Neural progenitor cell (in vitro differentiated cells): ENCODE measurements around the gene TMUB1.

ENCODE experiments used
- CTCF ChIP-seq: fragments of 200-600 bp; sonication (generic); IDR thresholded peaks from 2 replicates; pipeline ENCODE4 v1.5.1; 2017; ENCODE audit warnings: antibody characterized with exemption, mild to moderate bottlenecking
- EZH2 ChIP-seq: fragments of 200-600 bp; sonication (generic); IDR thresholded peaks from 2 replicates; pipeline ENCODE4 v1.6.1; 2017; ENCODE audit warnings: antibody characterized with exemption, mild to moderate bottlenecking, moderate library complexity

GRCh38 chr7:151035026-151035717 is 48.1 kb downstream of the TMUB1 start:
- no peak for TF ChIP-seq CTCF
- no peak for TF ChIP-seq EZH2
